ENCODE measurements around the gene EID2.

The EID2 gene

GRCh38 chr19:39520541-39521484 lies 19.1 kb downstream of the EID2 start:
- H3K9ac ChIP-seq: no peak overlapping the region
- H3K36me3 ChIP-seq: no peaks in the 10 kb centered on the region
- H3K27me3 ChIP-seq: peaks cover 22% of the 10 kb centered on the region
- no peak overlapping the region for H3K4me3 ChIP-seq
- H3K4me2 ChIP-seq: no peak overlapping the region
- TF ChIP-seq Cebpa-rat (IDR thresholded peaks at IDR 0.05): no peak
- H3K27ac ChIP-seq: no peak overlapping the region
- no peaks in the 10 kb centered on the region for H3K9me3 ChIP-seq
- H4K20me1 ChIP-seq: no peaks in the 10 kb centered on the region
- H3K4me1 ChIP-seq: peaks cover 18% of the 10 kb centered on the region

- Histone ChIP-seq H3K27ac (no peak overlapping the region), H4K20me1 (no peaks in the 10 kb centered on the region; the same call in 1 of the 2 replicates), H3K27me3 (peaks cover 40% of the 10 kb centered on the region), H3K9me3 (peaks cover 7% of the 10 kb centered on the region; the same call in 1 of the 2 replicates), H3K4me3 (no peak overlapping the region), H3K36me3 (no peaks in the 10 kb centered on the region), H3K4me1 (peaks cover 28% of the 10 kb centered on the region), H3K9ac (no peak overlapping the region), H3K4me2 (peak overlapping the region; percentile 30; the same call in 1 of the 2 replicates)
- no peak for TF ChIP-seq Cebpa-rat (IDR thresholded peaks at IDR 0.05)
Observed at GRCh38 chr19:39518975-39519374, 21.0 kb downstream of the EID2 start.

- no peak overlapping the region for H3K27ac ChIP-seq
- H3K36me3 ChIP-seq: no peaks in the 10 kb centered on the region
- no peaks in the 10 kb centered on the region; the same call in 1 of the 2 replicates for H4K20me1 ChIP-seq
- TF ChIP-seq Cebpa-rat (IDR thresholded peaks at IDR 0.05): no peak
- H3K27me3 ChIP-seq: peaks cover 46% of the 10 kb centered on the region
- H3K4me3 ChIP-seq: no peak overlapping the region
- H3K4me2 ChIP-seq: peak overlapping the region; percentile 30
- H3K9ac ChIP-seq: no peak overlapping the region
- peaks cover 28% of the 10 kb centered on the region for H3K4me1 ChIP-seq
- H3K9me3 ChIP-seq: peaks cover 7% of the 10 kb centered on the region; the same call in 1 of the 2 replicates
Observed at GRCh38 chr19:39518458-39518857, 21.5 kb downstream of the EID2 start.

- no peaks in the 10 kb centered on the region; the same call in 1 of the 2 replicates for H4K20me1 ChIP-seq
- H3K9me3 ChIP-seq: peaks cover 7% of the 10 kb centered on the region; the same call in 1 of the 2 replicates
- H3K4me2 ChIP-seq: no peak overlapping the region
- H3K27ac ChIP-seq: no peak overlapping the region
- H3K9ac ChIP-seq: no peak overlapping the region
- peaks cover 56% of the 10 kb centered on the region for H3K27me3 ChIP-seq
- no peak overlapping the region for H3K4me3 ChIP-seq
- TF ChIP-seq Cebpa-rat (IDR thresholded peaks at IDR 0.05): no peak
- H3K4me1 ChIP-seq: peaks cover 28% of the 10 kb centered on the region
- H3K36me3 ChIP-seq: no peaks in the 10 kb centered on the region
Observed at GRCh38 chr19:39517432-39517831, 22.5 kb downstream of the EID2 start.

GRCh38 chr19:39516270-39516669 lies 23.7 kb downstream of the EID2 start:
- Histone ChIP-seq H3K9me3 (peaks cover 10% of the 10 kb centered on the region; the same call in 1 of the 2 replicates), H3K36me3 (no peaks in the 10 kb centered on the region), H3K4me3 (no peak overlapping the region), H3K4me1 (peaks cover 28% of the 10 kb centered on the region), H3K27ac (no peak overlapping the region), H4K20me1 (no peaks in the 10 kb centered on the region; the same call in 1 of the 2 replicates), H3K4me2 (no peak overlapping the region), H3K27me3 (peaks cover 61% of the 10 kb centered on the region), H3K9ac (no peak overlapping the region)
- no peak for TF ChIP-seq Cebpa-rat (IDR thresholded peaks at IDR 0.05)

GRCh38 chr19:39515551-39516191 lies 24.3 kb downstream of the EID2 start:
- TF ChIP-seq Cebpa-rat (IDR thresholded peaks at IDR 0.05): no peak
- H4K20me1 ChIP-seq: no peaks in the 10 kb centered on the region; the same call in 1 of the 2 replicates
- H3K4me3 ChIP-seq: peak overlapping the region; percentile 23; the same call in 1 of the 2 replicates
- H3K36me3 ChIP-seq: no peaks in the 10 kb centered on the region
- no peak overlapping the region for H3K9ac ChIP-seq
- H3K4me2 ChIP-seq: peak overlapping the region; percentile 43; the same call in 1 of the 2 replicates
- peaks cover 10% of the 10 kb centered on the region; the same call in 1 of the 2 replicates for H3K9me3 ChIP-seq
- no peak overlapping the region for H3K27ac ChIP-seq
- peaks cover 61% of the 10 kb centered on the region for H3K27me3 ChIP-seq
- peaks cover 28% of the 10 kb centered on the region for H3K4me1 ChIP-seq

- Histone ChIP-seq H3K4me2 (peak within 1 kb of the TSS; percentile 43), H3K36me3 (no peaks in the 10 kb centered on the region), H4K20me1 (no peaks in the 10 kb centered on the region; the same call in 1 of the 2 replicates), H3K9me3 (peaks cover 10% of the 10 kb centered on the region; the same call in 1 of the 2 replicates), H3K9ac (no peak within 1 kb of the TSS), H3K27ac (no peak within 1 kb of the TSS), H3K27me3 (peaks cover 61% of the 10 kb centered on the region), H3K4me3 (peak within 1 kb of the TSS; percentile 23; the same call in 1 of the 2 replicates), H3K4me1 (peaks cover 28% of the 10 kb centered on the region)
- TF ChIP-seq Cebpa-rat (IDR thresholded peaks at IDR 0.05): no peak
Observed at GRCh38 chr19:39514840-39515550, 25.0 kb downstream of the EID2 start, which contains the start of gene SELENOV. Gene SELENOV, plus strand, starts transcription at chr19:39515139. Its CDS starts 74 bp downstream, at chr19:39515213.

DNA sequence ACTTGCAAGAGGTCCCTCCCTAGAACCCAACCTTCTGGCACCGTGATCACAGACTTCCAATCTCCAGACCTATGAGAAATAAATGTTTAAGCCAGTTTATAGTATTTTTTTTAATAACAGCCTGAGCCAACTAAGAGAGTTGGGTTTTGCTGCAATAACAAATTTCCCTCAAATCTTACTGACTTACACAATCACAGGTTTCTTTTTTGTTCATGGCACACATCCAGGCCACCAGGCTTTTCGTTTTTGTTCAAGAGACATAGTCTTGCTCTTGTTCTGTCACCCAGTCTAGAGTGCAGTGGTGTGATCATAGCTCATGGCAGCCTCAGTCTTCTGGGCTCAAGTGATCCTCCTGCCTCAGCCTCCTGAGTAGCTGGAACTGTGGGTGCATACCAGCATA lies 27.0 kb downstream of the EID2 start:
- H4K20me1 ChIP-seq: peaks cover 5% of the 10 kb centered on the region; the same call in 1 of the 2 replicates
- no peak for TF ChIP-seq Cebpa-rat (IDR thresholded peaks at IDR 0.05)
- no peak overlapping the region for H3K4me3 ChIP-seq
- no peak overlapping the region for H3K27ac ChIP-seq
- H3K9me3 ChIP-seq: peaks cover 10% of the 10 kb centered on the region; the same call in 1 of the 2 replicates
- no peak overlapping the region for H3K4me2 ChIP-seq
- peaks cover 10% of the 10 kb centered on the region for H3K4me1 ChIP-seq
- no peaks in the 10 kb centered on the region for H3K36me3 ChIP-seq
- H3K9ac ChIP-seq: no peak overlapping the region
- peaks cover 71% of the 10 kb centered on the region for H3K27me3 ChIP-seq

DNA sequence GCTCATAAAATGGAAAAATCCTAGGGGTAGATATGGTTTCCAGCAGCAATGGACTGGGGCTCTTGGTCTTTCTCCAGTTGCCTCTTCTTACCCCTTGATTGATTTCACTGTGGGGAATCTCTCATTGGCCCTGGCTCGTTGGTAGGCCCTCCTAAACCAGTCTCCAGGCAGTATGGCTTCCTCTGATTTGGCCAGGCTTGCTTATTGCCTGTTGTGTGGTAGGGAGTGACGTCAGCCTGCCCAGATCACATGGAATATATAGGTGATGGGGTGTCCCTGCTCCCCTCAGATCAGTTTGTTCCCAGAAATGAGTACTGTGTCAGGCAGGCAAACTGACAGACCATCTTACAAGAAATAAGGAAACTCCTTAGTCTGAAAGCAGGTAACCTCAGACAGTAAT lies 30.7 kb downstream of the EID2 start:
- Histone ChIP-seq H3K4me1 (peaks cover 15% of the 10 kb centered on the region), H3K27me3 (peaks cover 73% of the 10 kb centered on the region), H3K36me3 (peaks cover 12% of the 10 kb centered on the region; the same call in 1 of the 2 replicates), H3K9me3 (peaks cover 4% of the 10 kb centered on the region; the same call in 1 of the 2 replicates), H3K4me3 (no peak overlapping the region), H4K20me1 (peaks cover 34% of the 10 kb centered on the region), H3K27ac (no peak overlapping the region), H3K4me2 (no peak overlapping the region), H3K9ac (no peak overlapping the region)
- no peak for TF ChIP-seq Cebpa-rat (IDR thresholded peaks at IDR 0.05)
